GM12878 (cell line): ENCODE data around the gene IFITM1. TPM values are rescaled to one million over a fixed set of nuclear protein-coding genes. Genes with fewer than 3 reads are reported as not detected.

Experiments used
- ASH2L ChIP-seq: fragments of 300-600, 200-600 bp; sonication (generic); IDR thresholded peaks from 2 replicates; pipeline ENCODE4 v1.6.1; 2017; ENCODE audit warnings: low read depth, mild to moderate bottlenecking, borderline replicate concordance
- ELK1 ChIP-seq: IDR thresholded peaks from 2 replicates; pipeline ENCODE4 v1.6.1; 2012; ENCODE audit warnings: low read depth, low read length, improper control_type of control experiment
- FOXM1 ChIP-seq: IDR thresholded peaks from 2 replicates; pipeline ENCODE4 v1.6.1; 2012; ENCODE audit warnings: low read depth, mild to moderate bottlenecking, inconsistent platforms, low read length, moderate library complexity
- HDGF ChIP-seq: fragments of 450-650 bp; IDR thresholded peaks from 2 replicates; pipeline ENCODE4 v1.6.1; 2016; ENCODE audit warnings: antibody characterized with exemption
- JUNB ChIP-seq: IDR thresholded peaks from 2 replicates; pipeline ENCODE4 v1.6.1; 2016; ENCODE audit warnings: antibody characterized with exemption, mild to moderate bottlenecking
- KLF5 ChIP-seq: fragments of 450-650 bp; IDR thresholded peaks from 2 replicates; pipeline ENCODE4 v1.6.1; 2014; ENCODE audit warnings: mild to moderate bottlenecking; ENCODE audit not compliant: partially characterized antibody
- NFYB ChIP-seq: IDR thresholded peaks from 2 replicates; pipeline ENCODE4 v1.6.1; 2011; ENCODE audit warnings: low read depth, mild to moderate bottlenecking, low read length, improper control_type of control experiment, moderate library complexity; ENCODE audit not compliant: insufficient read depth
- NR2C2 ChIP-seq: IDR thresholded peaks from 2 replicates; pipeline ENCODE4 v1.6.1; 2011; ENCODE audit warnings: borderline replicate concordance, low read depth; ENCODE audit not compliant: control insufficient read depth, insufficient read length
- POLR2A ChIP-seq: IDR thresholded peaks from 2 replicates; pipeline ENCODE4 v1.6.1; 2011; ENCODE audit warnings: low read depth, mild to moderate bottlenecking, low read length
- POU2F2 ChIP-seq: IDR thresholded peaks from 3 replicates; pipeline ENCODE4 v1.6.1; 2011; ENCODE audit warnings: low read depth, mild to moderate bottlenecking, low read length, borderline replicate concordance
- RB1 ChIP-seq: fragments of 450-650 bp; formaldehyde crosslinking; IDR thresholded peaks from 2 replicates; pipeline ENCODE4 v1.6.1; 2017; ENCODE audit warnings: mild to moderate bottlenecking, borderline replicate concordance
- RBBP5 ChIP-seq: fragments of 200-600 bp; sonication (generic); conservative IDR thresholded peaks from 2 replicates; pipeline ENCODE4 v1.6.1; 2016
- RCOR1 ChIP-seq: conservative IDR thresholded peaks from 2 replicates; pipeline ENCODE4 v1.6.1; 2012; ENCODE audit warnings: low read depth, low read length, improper control_type of control experiment
- RFX5 ChIP-seq: IDR thresholded peaks from 2 replicates; pipeline ENCODE4 v1.6.1; 2011; ENCODE audit warnings: low read depth, low read length, improper control_type of control experiment
- RUNX3 ChIP-seq: IDR thresholded peaks from 2 replicates; pipeline ENCODE4 v1.6.1; 2012; ENCODE audit warnings: low read length, inconsistent platforms
- SMAD1 ChIP-seq: fragments of 450-650 bp; IDR thresholded peaks from 2 replicates; pipeline ENCODE4 v1.6.1; 2018; ENCODE audit warnings: mild to moderate bottlenecking, low read depth; ENCODE audit not compliant: partially characterized antibody
- SMC3 ChIP-seq: IDR thresholded peaks from 2 replicates; pipeline ENCODE4 v1.6.1; 2011; ENCODE audit warnings: low read length, improper control_type of control experiment, borderline replicate concordance
- SREBF1 ChIP-seq: IDR thresholded peaks from 2 replicates; pipeline ENCODE4 v1.6.1; 2012; ENCODE audit warnings: mild to moderate bottlenecking, low read length
- SRF ChIP-seq, 2 experiments: IDR thresholded peaks; 2 replicates each; pipeline ENCODE4 v1.6.1; 2011; ENCODE audit warnings: low read depth in 2 of 2, low read length in 2 of 2, mild to moderate bottlenecking in 1 of 2, moderate library complexity in 1 of 2
- SUPT20H ChIP-seq: IDR thresholded peaks from 2 replicates; pipeline ENCODE4 v1.6.1; 2011; ENCODE audit warnings: low read depth, mild to moderate bottlenecking, low read length, moderate library complexity, borderline replicate concordance; ENCODE audit not compliant: control insufficient read depth
- TCF3 ChIP-seq: IDR thresholded peaks from 2 replicates; pipeline ENCODE4 v1.6.1; 2012; ENCODE audit warnings: low read depth, mild to moderate bottlenecking, low read length, borderline replicate concordance; ENCODE audit not compliant: insufficient read depth
- ZBTB40 ChIP-seq: fragments of 450-650 bp; IDR thresholded peaks from 2 replicates; pipeline ENCODE4 v1.6.1; 2016; ENCODE audit warnings: mild to moderate bottlenecking, moderate library complexity, borderline replicate concordance
- polyA plus RNA-seq, 11 experiments: library from polyadenylated mRNA; depleted of rRNA in 4 of 11; unstranded in 6 of 11; stranded (reverse) in 5 of 11; fragments of >200 nt; fragmentation: Nextera tagmentation in 4 of 11; fragmentation: Illumina TruSeq in 1 of 11; extraction: Ambion mirVana in 4 of 11; extraction: Trizol in 1 of 11; gene quantifications; 1 replicate in 1 of 11; 2 replicates in 10 of 11; pipeline versions ENCODE4 v1.2.1 to v1.2.3, GENCODE V29; 2011 to 2016; ENCODE audit warnings: inconsistent platforms in 2 of 11, missing spikeins in 2 of 11, low read depth in 1 of 11
- total RNA-seq, 4 experiments: library from RNA; depleted of rRNA in 3 of 4; stranded (reverse); fragments of >200 nt in 3 of 4; fragmentation: Illumina TruSeq in 1 of 4; extraction: Trizol in 1 of 4; gene quantifications; 2 replicates each; pipeline versions ENCODE4 v1.2.1 to v1.2.3, GENCODE V29; 2013 to 2021
- TF ChIP-seq, protein P1 (sequence below): fragments of 450-650 bp; IDR thresholded peaks from 2 replicates; pipeline ENCODE4 v1.6.1; 2017; ENCODE audit warnings: low read depth, mild to moderate bottlenecking, moderate library complexity
- TF ChIP-seq, protein P2 (sequence below): IDR thresholded peaks from 2 replicates; pipeline ENCODE4 v1.6.1; 2011; ENCODE audit warnings: low read depth, mild to moderate bottlenecking, low read length, moderate library complexity, borderline replicate concordance; ENCODE audit errors: extremely low read depth

Gene IFITM1
- total and polyA plus RNA-seq, 10 of the 15 experiments (the other 5 are each of a cell fraction or from before 2014, with no cell fraction given), result 396 to 2,788 (median 607) TPM

DNA sequence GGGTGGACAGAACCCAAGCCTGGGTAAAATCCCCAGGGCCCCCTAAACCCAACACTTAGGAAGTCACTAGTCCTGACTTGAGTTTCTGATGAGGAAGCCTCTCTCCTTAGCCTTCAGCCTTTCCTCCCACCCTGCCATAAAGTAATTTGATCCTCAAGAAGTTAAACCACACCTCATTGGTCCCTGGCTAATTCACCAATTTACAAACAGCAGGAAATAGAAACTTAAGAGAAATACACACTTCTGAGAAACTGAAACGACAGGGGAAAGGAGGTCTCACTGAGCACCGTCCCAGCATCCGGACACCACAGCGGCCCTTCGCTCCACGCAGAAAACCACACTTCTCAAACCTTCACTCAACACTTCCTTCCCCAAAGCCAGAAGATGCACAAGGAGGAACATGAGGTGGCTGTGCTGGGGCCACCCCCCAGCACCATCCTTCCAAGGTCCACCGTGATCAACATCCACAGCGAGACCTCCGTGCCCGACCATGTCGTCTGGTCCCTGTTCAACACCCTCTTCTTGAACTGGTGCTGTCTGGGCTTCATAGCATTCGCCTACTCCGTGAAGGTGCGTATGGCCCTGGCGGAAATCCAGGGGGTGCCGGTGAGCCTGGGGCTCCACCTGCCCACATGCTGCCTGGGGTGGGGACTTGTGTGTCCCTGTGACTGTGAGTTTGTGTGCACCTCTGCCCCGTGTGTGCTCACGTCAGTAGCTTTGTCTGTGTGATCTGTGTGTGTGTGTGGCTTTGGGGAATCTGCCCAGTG, at the start of gene IFITM1 (continued):
- TF ChIP-seq SMC3 (no peak), POU2F2 (peak; percentile 86; the same call in 1 of the 3 replicates), RBBP5 (no peak), HDGF (peak; percentile 94), KLF5 (no peak), SMAD1 (no peak), RFX5 (no peak), FOXM1 (no peak), TCF3 (peak; percentile 59; the same call in 1 of the 2 replicates), ZBTB40 (no peak), RB1 (no peak), ASH2L (no peak), SRF (IDR thresholded peaks at IDR 0.05; ENCODE audit: low read depth in 2 of 2, low read length in 2 of 2) (no peak), NFYB (peak; percentile 64; the same call in 1 of the 2 replicates), SREBF1 (no peak), SUPT20H (no peak), ELK1 (no peak), JUNB (0 out of 2 replicates have a peak, but pooled peaks have one; percentile 9), NR2C2 (no peak), RUNX3 (peak; percentile 85), POLR2A (peak; percentile 88), RCOR1 (0 out of 2 replicates have a peak, but pooled peaks have one; percentile 68)
- TF ChIP-seq, protein P1, sequence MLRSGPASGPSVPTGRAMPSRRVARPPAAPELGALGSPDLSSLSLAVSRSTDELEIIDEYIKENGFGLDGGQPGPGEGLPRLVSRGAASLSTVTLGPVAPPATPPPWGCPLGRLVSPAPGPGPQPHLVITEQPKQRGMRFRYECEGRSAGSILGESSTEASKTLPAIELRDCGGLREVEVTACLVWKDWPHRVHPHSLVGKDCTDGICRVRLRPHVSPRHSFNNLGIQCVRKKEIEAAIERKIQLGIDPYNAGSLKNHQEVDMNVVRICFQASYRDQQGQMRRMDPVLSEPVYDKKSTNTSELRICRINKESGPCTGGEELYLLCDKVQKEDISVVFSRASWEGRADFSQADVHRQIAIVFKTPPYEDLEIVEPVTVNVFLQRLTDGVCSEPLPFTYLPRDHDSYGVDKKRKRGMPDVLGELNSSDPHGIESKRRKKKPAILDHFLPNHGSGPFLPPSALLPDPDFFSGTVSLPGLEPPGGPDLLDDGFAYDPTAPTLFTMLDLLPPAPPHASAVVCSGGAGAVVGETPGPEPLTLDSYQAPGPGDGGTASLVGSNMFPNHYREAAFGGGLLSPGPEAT, result peak; percentile 67; the same call in 1 of the 2 replicates
- TF ChIP-seq, protein P2, sequence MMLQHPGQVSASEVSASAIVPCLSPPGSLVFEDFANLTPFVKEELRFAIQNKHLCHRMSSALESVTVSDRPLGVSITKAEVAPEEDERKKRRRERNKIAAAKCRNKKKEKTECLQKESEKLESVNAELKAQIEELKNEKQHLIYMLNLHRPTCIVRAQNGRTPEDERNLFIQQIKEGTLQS, result no peak
